ENCODE data around the gene DNASE1L1. TPM values are rescaled to one million over a fixed set of nuclear protein-coding genes. Genes with fewer than 3 reads are reported as not detected.

Gene DNASE1L1
- polyA plus RNA-seq, 3 donors from 2014 or later = 14.1 to 21.1 (median 17.8) TPM

- Mint-ChIP-seq H3K4me1 (peaks cover 4 to 20% of the 10 kb centered on the region in 2 donors), H3K9me3 (no peaks in the 10 kb centered on the region), H3K27me3 (ENCODE audit: low read depth in 3 of 3) (peaks cover 2 to 14% (median 6%) of the 10 kb centered on the region in 3 donors), H3K27ac (peak overlapping the region in 2 of 6 donors; percentile 12 to 17), H3K36me3 (no peaks in the 10 kb centered on the region), H3K4me3 (peak overlapping the region in 1 of 5 donors; percentile 18)
- DNase-seq = no peak
These were observed 33.1 kb upstream of the DNASE1L1 start for GRCh38 chrX:154441984-154442707.

- DNase-seq = no peak
- no peaks in the 10 kb centered on the region for H3K36me3 Mint-ChIP-seq
- no peak overlapping the region for H3K4me3 Mint-ChIP-seq
- H3K9me3 Mint-ChIP-seq = no peaks in the 10 kb centered on the region
- peaks cover 2 to 11% (median 6%) of the 10 kb centered on the region in 3 donors for H3K27me3 Mint-ChIP-seq (ENCODE audit: low read depth in 3 of 3)
- H3K27ac Mint-ChIP-seq = peak overlapping the region in 2 of 6 donors; percentile 17 to 68
- peaks cover 4 to 20% of the 10 kb centered on the region in 2 donors for H3K4me1 Mint-ChIP-seq
These were observed 32.5 kb upstream of the DNASE1L1 start for GRCh38 chrX:154441564-154441963.

GRCh38 chrX:154440623-154441357 is 31.7 kb upstream of the DNASE1L1 start:
- no peak overlapping the region for H3K4me3 Mint-ChIP-seq

GRCh38 chrX:154439841-154440240 is 30.8 kb upstream of the DNASE1L1 start:
- Mint-ChIP-seq H3K9me3 (no peaks in the 10 kb centered on the region), H3K27me3 (ENCODE audit: low read depth in 3 of 3) (peaks cover 6 to 16% (median 9%) of the 10 kb centered on the region in 3 donors), H3K27ac (peak overlapping the region in 1 of 6 donors; percentile 57), H3K4me3 (peak overlapping the region in 2 of 5 donors; percentile 30 to 58), H3K4me1 (peaks cover 10 to 21% of the 10 kb centered on the region in 2 donors), H3K36me3 (no peaks in the 10 kb centered on the region)
- no peak for DNase-seq

More at GRCh38 chrX:154440623-154441357, 31.7 kb upstream of the DNASE1L1 start:
- Mint-ChIP-seq H3K9me3 (no peaks in the 10 kb centered on the region), H3K4me1 (peaks cover 10 to 24% of the 10 kb centered on the region in 2 donors), H3K36me3 (no peaks in the 10 kb centered on the region), H3K27ac (no peak overlapping the region), H3K27me3 (ENCODE audit: low read depth in 3 of 3) (peaks cover 6 to 16% (median 9%) of the 10 kb centered on the region in 3 donors)
- no peak for DNase-seq

GRCh38 chrX:154437971-154438893 is 29.2 kb upstream of the DNASE1L1 start:
- Mint-ChIP-seq H3K4me3 (peak overlapping the region; percentile 63 to 82 (median 80)), H3K9me3 (no peaks in the 10 kb centered on the region), H3K36me3 (peaks cover 0 to 3% (median 0%) of the 10 kb centered on the region in 3 donors), H3K27ac (peak overlapping the region; percentile 48 to 88 (median 78)), H3K27me3 (ENCODE audit: low read depth in 3 of 3) (peaks cover 6 to 16% (median 13%) of the 10 kb centered on the region in 3 donors), H3K4me1 (peaks cover 10 to 16% of the 10 kb centered on the region in 2 donors)
- DNase-seq = no peak

GRCh38 chrX:154436983-154437752 is 28.1 kb upstream of the DNASE1L1 start, which contains the start of gene GDI1:
Gene GDI1 (plus strand): TSS chrX:154437154. CDS start chrX:154437255, 101 bp downstream.
- Mint-ChIP-seq H3K9me3 (no peaks in the 10 kb centered on the region), H3K27ac (peak within 1 kb of the TSS; percentile 85 to 88 (median 87)), H3K27me3 (ENCODE audit: low read depth in 3 of 3) (peaks cover 6 to 16% (median 13%) of the 10 kb centered on the region in 3 donors), H3K4me3 (peak within 1 kb of the TSS; percentile 77 to 85 (median 80)), H3K4me1 (peaks cover 10 to 15% of the 10 kb centered on the region in 2 donors), H3K36me3 (peaks cover 0 to 4% (median 0%) of the 10 kb centered on the region in 3 donors)
- peak; percentile 64 to 74 (median 73) for DNase-seq

- Mint-ChIP-seq H3K27me3 (ENCODE audit: low read depth in 3 of 3) (peaks cover 6 to 16% (median 15%) of the 10 kb centered on the region in 3 donors), H3K4me3 (peak overlapping the region; percentile 76 to 85 (median 78)), H3K36me3 (peaks cover 0 to 4% (median 0%) of the 10 kb centered on the region in 3 donors), H3K27ac (peak overlapping the region; percentile 79 to 88 (median 86)), H3K9me3 (no peaks in the 10 kb centered on the region), H3K4me1 (peaks cover 10 to 15% of the 10 kb centered on the region in 2 donors)
- peak in 1 of 3 donors; percentile 47 for DNase-seq
These were observed 27.4 kb upstream of the DNASE1L1 start for GRCh38 chrX:154436374-154436982.

GRCh38 chrX:154435171-154435733 is 26.2 kb upstream of the DNASE1L1 start:
- Mint-ChIP-seq H3K4me3 (no peak overlapping the region), H3K27ac (peak overlapping the region in 3 of 6 donors; percentile 28 to 53 (median 49)), H3K36me3 (peaks cover 0 to 4% (median 0%) of the 10 kb centered on the region in 3 donors), H3K9me3 (no peaks in the 10 kb centered on the region), H3K27me3 (ENCODE audit: low read depth in 3 of 3) (peaks cover 6 to 18% (median 15%) of the 10 kb centered on the region in 3 donors), H3K4me1 (peaks cover 18 to 23% of the 10 kb centered on the region in 2 donors)
- no peak for DNase-seq

GRCh38 chrX:154434394-154435168 is 25.5 kb upstream of the DNASE1L1 start:
- H3K27me3 Mint-ChIP-seq (ENCODE audit: low read depth in 3 of 3) = peaks cover 6 to 19% (median 18%) of the 10 kb centered on the region in 3 donors

GRCh38 chrX:154433605-154434004 is 24.6 kb upstream of the DNASE1L1 start:
- no peak overlapping the region for H3K4me3 Mint-ChIP-seq

More at GRCh38 chrX:154434394-154435168, 25.5 kb upstream of the DNASE1L1 start:
- no peak overlapping the region for H3K4me3 Mint-ChIP-seq
- H3K27ac Mint-ChIP-seq = no peak overlapping the region
- peaks cover 22 to 26% of the 10 kb centered on the region in 2 donors for H3K4me1 Mint-ChIP-seq
- peaks cover 0 to 4% (median 0%) of the 10 kb centered on the region in 3 donors for H3K36me3 Mint-ChIP-seq
- DNase-seq = no peak
- H3K9me3 Mint-ChIP-seq = no peaks in the 10 kb centered on the region

GRCh38 chrX:154432210-154432609 is 23.2 kb upstream of the DNASE1L1 start:
- Mint-ChIP-seq H3K4me1 (peaks cover 25 to 31% of the 10 kb centered on the region in 2 donors), H3K36me3 (peaks cover 0 to 4% (median 0%) of the 10 kb centered on the region in 3 donors), H3K27me3 (ENCODE audit: low read depth in 3 of 3) (peaks cover 3 to 26% (median 16%) of the 10 kb centered on the region in 3 donors), H3K27ac (no peak overlapping the region), H3K4me3 (no peak overlapping the region), H3K9me3 (no peaks in the 10 kb centered on the region)
- DNase-seq = no peak

More at GRCh38 chrX:154433605-154434004, 24.6 kb upstream of the DNASE1L1 start:
- peaks cover 24 to 28% of the 10 kb centered on the region in 2 donors for H3K4me1 Mint-ChIP-seq
- DNase-seq = no peak
- peak overlapping the region in 1 of 6 donors; percentile 58 for H3K27ac Mint-ChIP-seq
- H3K9me3 Mint-ChIP-seq = no peaks in the 10 kb centered on the region
- peaks cover 6 to 22% (median 21%) of the 10 kb centered on the region in 3 donors for H3K27me3 Mint-ChIP-seq (ENCODE audit: low read depth in 3 of 3)
- peaks cover 0 to 4% (median 0%) of the 10 kb centered on the region in 3 donors for H3K36me3 Mint-ChIP-seq
